HepG2 (cell line): ENCODE results near the gene MARK2. TPM values are rescaled to one million over a fixed set of nuclear protein-coding genes. Genes with fewer than 3 reads are reported as not detected.

Experiments used
- CAMTA2 ChIP-seq: sonication (generic); formaldehyde crosslinking; IDR thresholded peaks from 2 replicates; pipeline ENCODE4 v1.4.0; 2020; ENCODE audit warnings: mild to moderate bottlenecking, missing genetic modification reagents, borderline replicate concordance
- KMT2A ChIP-seq: sonication (generic); formaldehyde crosslinking; IDR thresholded peaks from 2 replicates; pipeline ENCODE4 v1.4.0; 2020; ENCODE audit warnings: missing genetic modification reagents
- MIER3 ChIP-seq: IDR thresholded peaks from 2 replicates; pipeline ENCODE4 v1.6.1; 2016; ENCODE audit warnings: missing compliant biosample characterization, borderline replicate concordance
- MXD4 ChIP-seq: IDR thresholded peaks from 2 replicates; pipeline ENCODE4 v1.6.1; 2016; ENCODE audit warnings: mild to moderate bottlenecking, missing biosample characterization, missing genetic modification reagents
- NCOA2 ChIP-seq: sonication (generic); formaldehyde crosslinking; IDR thresholded peaks from 2 replicates; pipeline ENCODE4 v1.8.0; 2022; ENCODE audit warnings: inconsistent platforms
- NFAT5 ChIP-seq: sonication (generic); formaldehyde crosslinking; IDR thresholded peaks from 2 replicates; pipeline ENCODE4 v1.4.0; 2020; ENCODE audit warnings: missing genetic modification reagents
- RORA ChIP-seq: sonication (generic); formaldehyde crosslinking; IDR thresholded peaks from 2 replicates; pipeline ENCODE4 v1.5.0; 2020; ENCODE audit warnings: mild to moderate bottlenecking, missing genetic modification reagents, moderate library complexity
- TARDBP ChIP-seq: sonication (generic); formaldehyde crosslinking; IDR thresholded peaks from 2 replicates; pipeline ENCODE4 v1.8.0; 2022; ENCODE audit warnings: mild to moderate bottlenecking, missing genetic modification reagents
- TBL1XR1 ChIP-seq: fragments of 150-350 bp; IDR thresholded peaks from 2 replicates; pipeline ENCODE4 v1.6.1; 2014; ENCODE audit warnings: borderline replicate concordance, low read length; ENCODE audit not compliant: partially characterized antibody
- ZNF17 ChIP-seq: sonication (generic); formaldehyde crosslinking; IDR thresholded peaks from 2 replicates; pipeline ENCODE4 v1.5.0; 2020; ENCODE audit warnings: mild to moderate bottlenecking, missing genetic modification reagents
- ZNF281 ChIP-seq: sonication (generic); formaldehyde crosslinking; IDR thresholded peaks from 2 replicates; pipeline ENCODE4 v1.4.0; 2020; ENCODE audit warnings: missing genetic modification reagents, borderline replicate concordance
- ZNF451 ChIP-seq: sonication (generic); formaldehyde crosslinking; IDR thresholded peaks from 2 replicates; pipeline ENCODE4 v1.5.0; 2020; ENCODE audit warnings: mild to moderate bottlenecking, missing genetic modification reagents
- ZNF713 ChIP-seq: sonication (generic); formaldehyde crosslinking; IDR thresholded peaks from 2 replicates; pipeline ENCODE4 v1.4.0; 2020; ENCODE audit warnings: mild to moderate bottlenecking, missing genetic modification reagents
- ZNF784 ChIP-seq: sonication (generic); formaldehyde crosslinking; IDR thresholded peaks from 2 replicates; pipeline ENCODE4 v1.5.1; 2020; ENCODE audit warnings: missing genetic modification reagents, mild to moderate bottlenecking, borderline replicate concordance
- ZNF790 ChIP-seq: sonication (generic); formaldehyde crosslinking; IDR thresholded peaks from 2 replicates; pipeline ENCODE4 v1.8.0; 2022; ENCODE audit warnings: missing genetic modification reagents, mild to moderate bottlenecking, borderline replicate concordance
- ZNF816 ChIP-seq: sonication (generic); formaldehyde crosslinking; IDR thresholded peaks from 2 replicates; pipeline ENCODE4 v1.8.0; 2022; ENCODE audit warnings: missing genetic modification reagents, mild to moderate bottlenecking, borderline replicate concordance
- polyA plus RNA-seq, 8 experiments: library from polyadenylated mRNA; depleted of rRNA in 3 of 8; stranded (reverse) in 7 of 8; unstranded in 1 of 8; fragments of >200 nt; fragmentation: Illumina TruSeq in 4 of 8; extraction: Trizol in 4 of 8; gene quantifications; 2 replicates each; pipeline versions ENCODE4 v1.2.1 to v1.2.3, GENCODE V29; 2011 to 2016; ENCODE audit warnings: low read depth in 4 of 8, missing spikeins in 1 of 8, mixed read lengths in 1 of 8; ENCODE audit not compliant: insufficient read depth in 1 of 8
- total RNA-seq, 5 experiments: library from RNA; depleted of rRNA; stranded (reverse); fragments of >200 nt; fragmentation: Illumina TruSeq; extraction: Trizol; gene quantifications; 2 replicates each; pipeline ENCODE4 v1.2.3, GENCODE V29; 2016; ENCODE audit warnings: low read depth in 1 of 5
- TF ChIP-seq, protein P1 (sequence below): sonication (generic); formaldehyde crosslinking; IDR thresholded peaks from 2 replicates; pipeline ENCODE4 v1.4.0; 2020; ENCODE audit warnings: mild to moderate bottlenecking, missing genetic modification reagents
- TF ChIP-seq, protein P2 (sequence below): sonication (generic); formaldehyde crosslinking; IDR thresholded peaks from 2 replicates; pipeline ENCODE4 v1.4.0; 2020; ENCODE audit warnings: mild to moderate bottlenecking, missing genetic modification reagents

Gene MARK2
- total and polyA plus RNA-seq, 2 of the 13 experiments (the other 11 are each of a cell fraction or from before 2014, with no cell fraction given), result 13.5 to 13.9 TPM

- TF ChIP-seq NFAT5 (no peak), CAMTA2 (CRISPR knock-in tag) (no peak), MXD4 (CRISPR knock-in tag) (peak; percentile 72), ZNF17 (CRISPR knock-in tag) (no peak), ZNF784 (CRISPR knock-in tag) (no peak), TBL1XR1 (no peak), ZNF713 (CRISPR knock-in tag) (no peak), NCOA2 (CRISPR knock-in tag) (0 out of 2 replicates have a peak, but pooled peaks have one; percentile 41), ZNF816 (CRISPR knock-in tag) (no peak), TARDBP (CRISPR knock-in tag) (peak; percentile 90), RORA (CRISPR knock-in tag) (no peak), ZNF790 (CRISPR knock-in tag) (no peak), MIER3 (CRISPR knock-in tag) (peak; percentile 82; the same call in 1 of the 2 replicates), ZNF281 (CRISPR knock-in tag) (peak; percentile 30), KMT2A (CRISPR knock-in tag) (peak; percentile 47; the same call in 1 of the 2 replicates), ZNF451 (CRISPR knock-in tag) (no peak; the same call in 1 of the 2 replicates)
- TF ChIP-seq, protein P1, sequence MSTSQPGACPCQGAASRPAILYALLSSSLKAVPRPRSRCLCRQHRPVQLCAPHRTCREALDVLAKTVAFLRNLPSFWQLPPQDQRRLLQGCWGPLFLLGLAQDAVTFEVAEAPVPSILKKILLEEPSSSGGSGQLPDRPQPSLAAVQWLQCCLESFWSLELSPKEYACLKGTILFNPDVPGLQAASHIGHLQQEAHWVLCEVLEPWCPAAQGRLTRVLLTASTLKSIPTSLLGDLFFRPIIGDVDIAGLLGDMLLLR (CRISPR knock-in tag), result 0 out of 2 replicates have a peak, but pooled peaks have one; percentile 53
- TF ChIP-seq, protein P2, sequence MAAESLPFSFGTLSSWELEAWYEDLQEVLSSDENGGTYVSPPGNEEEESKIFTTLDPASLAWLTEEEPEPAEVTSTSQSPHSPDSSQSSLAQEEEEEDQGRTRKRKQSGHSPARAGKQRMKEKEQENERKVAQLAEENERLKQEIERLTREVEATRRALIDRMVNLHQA (CRISPR knock-in tag), result 0 out of 2 replicates have a peak, but pooled peaks have one; percentile 38
These were observed 33.3 kb downstream of the MARK2 start (continued) for GRCh38 chr11:63871962-63872799.
